Dendritic cell treated with granulocyte-macrophage colony-stimulating factor and Interleukin-4, amounts not matched to agents 40 ng/mL and 50 ng/mL, for 4 days (primary cell): ENCODE data around the gene TEDC1.
"Not testable (repeated sequence)": the region's sequence is repeated elsewhere in the genome, so short reads cannot be mapped to it uniquely, and the experiment has no call there.

Experiments used
- H3K27ac Mint-ChIP-seq: one replicate; pipeline ENCODE4 v1.8.0; 2022; ENCODE audit warnings: mild to moderate bottlenecking, mixed read lengths
- H3K27me3 Mint-ChIP-seq: one replicate; pipeline ENCODE4 v1.8.0; 2022; ENCODE audit warnings: mild to moderate bottlenecking, mixed read lengths
- H3K36me3 Mint-ChIP-seq: one replicate; pipeline ENCODE4 v1.8.0; 2022; ENCODE audit warnings: low read depth, mixed read lengths
- H3K4me1 Mint-ChIP-seq: one replicate; pipeline ENCODE4 v1.8.0; 2022; ENCODE audit warnings: low read depth, mixed read lengths
- H3K4me3 Mint-ChIP-seq: one replicate; pipeline ENCODE4 v1.8.0; 2022; ENCODE audit warnings: mild to moderate bottlenecking, moderate library complexity, mixed read lengths
- H3K9me3 Mint-ChIP-seq: one replicate; pipeline ENCODE4 v1.8.0; 2022; ENCODE audit warnings: mixed read lengths
- intact Hi-C: fragments of 100-400 bp; cut with micrococcal nuclease; formaldehyde crosslinking; loops from one replicate; pipeline ENCODE4 v1.15.0; 2022

TEDC1 gene

DNA sequence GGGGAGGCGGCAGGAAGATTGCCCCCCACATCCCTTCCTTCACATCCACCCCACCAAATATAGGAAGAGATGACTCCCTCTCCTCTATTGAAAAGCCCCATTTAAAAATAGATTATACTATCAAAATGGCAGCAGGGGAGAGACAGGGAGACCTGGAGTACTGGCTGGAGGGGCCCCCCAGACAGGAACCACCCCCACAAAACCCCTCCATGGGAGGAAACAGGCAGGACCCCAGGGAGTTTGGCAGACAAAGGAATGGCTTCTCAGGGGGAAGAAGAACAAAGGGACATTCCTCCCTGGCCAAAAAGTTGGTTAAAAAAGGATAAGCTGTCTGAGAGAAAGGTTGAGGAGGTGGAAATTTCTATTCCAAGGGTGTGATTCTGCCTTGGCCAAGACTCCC, 54.6 kb downstream of the TEDC1 start:
- H3K36me3 Mint-ChIP-seq, H3K4me3 Mint-ChIP-seq, H3K27me3 Mint-ChIP-seq, H3K9me3 Mint-ChIP-seq, intact Hi-C loops, H3K27ac Mint-ChIP-seq, H3K4me1 Mint-ChIP-seq: not testable (repeated sequence)

DNA sequence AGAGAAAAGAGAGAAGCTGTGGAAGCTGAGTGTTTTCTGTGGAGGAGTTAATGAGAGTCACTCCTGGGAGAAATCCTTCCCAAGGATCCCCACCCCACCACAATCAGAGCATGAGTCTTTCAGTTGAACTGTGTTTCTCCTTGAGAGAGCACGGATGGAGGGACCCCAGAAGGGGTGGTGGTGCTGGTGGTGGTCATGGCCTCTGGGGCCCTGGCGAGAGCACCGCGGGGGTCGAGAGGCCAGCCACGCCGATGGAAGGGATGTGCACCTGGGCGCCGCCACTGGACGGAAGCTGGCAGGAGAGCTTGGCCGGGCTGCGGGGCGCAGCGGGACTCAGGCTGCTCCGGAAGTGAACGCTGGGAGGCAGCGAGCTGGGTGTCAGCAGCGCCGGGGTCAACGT, 55.4 kb downstream of the TEDC1 start:
- H3K36me3 Mint-ChIP-seq, H3K4me1 Mint-ChIP-seq, H3K9me3 Mint-ChIP-seq, intact Hi-C loops, H3K4me3 Mint-ChIP-seq, H3K27ac Mint-ChIP-seq, H3K27me3 Mint-ChIP-seq: not testable (repeated sequence)

DNA sequence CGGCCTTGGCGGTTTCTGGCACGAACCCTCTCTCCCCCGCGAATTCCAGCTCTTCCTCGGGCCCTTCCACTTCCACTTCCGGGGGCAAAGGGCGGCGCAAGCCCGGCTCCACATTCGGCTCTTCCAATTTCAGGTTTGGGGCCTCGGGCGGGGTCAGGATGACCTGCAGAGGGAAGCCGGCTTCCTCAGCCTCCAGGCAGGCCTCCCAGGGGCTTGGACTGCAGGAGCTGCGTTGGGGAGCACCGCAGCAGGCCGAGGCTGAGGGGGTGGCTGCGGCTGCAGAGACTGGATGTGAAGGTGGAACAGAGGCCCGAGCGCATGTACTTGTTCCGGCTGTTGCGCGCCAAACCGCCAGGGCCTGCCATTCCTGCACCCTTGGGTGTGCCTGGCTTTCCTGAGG, 56.0 kb downstream of the TEDC1 start:
- H3K36me3 Mint-ChIP-seq, H3K27ac Mint-ChIP-seq, H3K27me3 Mint-ChIP-seq, intact Hi-C loops, H3K4me3 Mint-ChIP-seq, H3K4me1 Mint-ChIP-seq, H3K9me3 Mint-ChIP-seq: not testable (repeated sequence)

- Mint-ChIP-seq H3K4me3 (no peak overlapping the region), H3K4me1 (no peaks in the 10 kb centered on the region), H3K36me3 (no peaks in the 10 kb centered on the region), H3K27ac (no peak overlapping the region), H3K9me3 (no peaks in the 10 kb centered on the region), H3K27me3 (peaks cover 4% of the 10 kb centered on the region)
- intact Hi-C loops, result no loop called here
These were observed 56.7 kb downstream of the TEDC1 start for GRCh38 chr14:105547741-105548169.
